Osteoblast (primary cell): ENCODE results near the gene SLC6A13. TPM values are rescaled to one million over a fixed set of nuclear protein-coding genes. Genes with fewer than 3 reads are reported as not detected.

Source experiments
- DNase-seq: peaks from one replicate; pipeline ENCODE4 v3.0.0; 2011; ENCODE audit warnings: low spot score, mixed read lengths; ENCODE audit not compliant: insufficient read length; ENCODE audit errors: missing footprints
- H2AFZ ChIP-seq: 2 replicates; pipeline ENCODE4 v1.6.0; 2011; ENCODE audit warnings: mild to moderate bottlenecking, low read length
- H3K27ac ChIP-seq: 2 replicates; pipeline ENCODE4 v1.5.1; 2011; ENCODE audit warnings: mild to moderate bottlenecking, low read depth, low read length, moderate library complexity
- H3K27me3 ChIP-seq: 2 replicates; pipeline ENCODE4 v1.6.0; 2012; ENCODE audit warnings: mild to moderate bottlenecking, control low read depth, inconsistent platforms, low read length, moderate library complexity; ENCODE audit not compliant: insufficient read depth
- H3K36me3 ChIP-seq: 2 replicates; pipeline ENCODE4 v1.5.1; 2011; ENCODE audit warnings: mild to moderate bottlenecking, low read length, control low read depth, moderate library complexity; ENCODE audit not compliant: insufficient read depth
- H3K4me1 ChIP-seq: 2 replicates; pipeline ENCODE4 v1.5.1; 2011; ENCODE audit warnings: mild to moderate bottlenecking, low read length, control low read depth, moderate library complexity; ENCODE audit not compliant: insufficient read depth
- H3K4me2 ChIP-seq: 2 replicates; pipeline ENCODE4 v1.6.0; 2011; ENCODE audit warnings: mild to moderate bottlenecking, low read length; ENCODE audit not compliant: insufficient read depth
- H3K4me3 ChIP-seq: fragments of 200-600 bp; sonication (generic); 3 replicates; pipeline ENCODE4 v1.5.1; 2012; ENCODE audit warnings: mild to moderate bottlenecking, low read length, inconsistent platforms; ENCODE audit not compliant: insufficient read depth
- H3K79me2 ChIP-seq: 2 replicates; pipeline ENCODE4 v1.6.0; 2012; ENCODE audit warnings: mild to moderate bottlenecking, low read length, control low read depth, inconsistent platforms; ENCODE audit not compliant: insufficient read depth
- H3K9me3 ChIP-seq: 2 replicates; pipeline ENCODE4 v1.5.1; 2011; ENCODE audit warnings: low read depth, low read length, control low read depth
- H4K20me1 ChIP-seq: 2 replicates; pipeline ENCODE4 v1.6.0; 2012; ENCODE audit warnings: mild to moderate bottlenecking, low read length, control low read depth; ENCODE audit not compliant: insufficient read depth
- total RNA-seq: library from RNA; depleted of rRNA; stranded (reverse); fragments of >200 nt; gene quantifications from 2 replicates; pipeline ENCODE4 v1.2.3, GENCODE V29; 2012
- TF ChIP-seq, protein P1 (sequence below): IDR thresholded peaks from 2 replicates; pipeline ENCODE4 v1.5.1; 2011; ENCODE audit warnings: mild to moderate bottlenecking, low read depth, low read length, moderate library complexity; ENCODE audit errors: extremely low read depth

The SLC6A13 gene
- total RNA-seq, 1 donor, result not detected

DNA sequence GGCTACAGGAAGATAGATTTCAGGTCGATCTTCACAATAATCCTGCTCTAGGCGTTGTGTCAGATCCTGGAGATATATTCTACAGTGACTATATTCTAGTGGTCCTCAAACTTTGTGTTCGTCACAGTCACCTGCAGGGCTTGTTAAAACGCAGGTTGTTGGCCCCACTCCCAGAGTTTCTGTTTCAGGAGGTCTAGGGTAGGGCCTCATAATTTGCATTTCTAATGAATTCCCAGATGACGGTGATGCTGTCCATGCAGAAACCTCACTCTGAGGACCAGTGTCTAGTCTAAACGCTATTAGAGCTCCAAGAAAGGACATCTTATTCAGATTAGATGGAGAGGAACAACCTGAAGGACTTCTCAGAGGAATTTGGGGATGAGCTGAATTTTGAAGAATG is 13.2 kb upstream of the SLC6A13 start:
- H3K4me1 ChIP-seq, result no peaks in the 10 kb centered on the region
- DNase-seq, result no peak
- TF ChIP-seq, protein P1, sequence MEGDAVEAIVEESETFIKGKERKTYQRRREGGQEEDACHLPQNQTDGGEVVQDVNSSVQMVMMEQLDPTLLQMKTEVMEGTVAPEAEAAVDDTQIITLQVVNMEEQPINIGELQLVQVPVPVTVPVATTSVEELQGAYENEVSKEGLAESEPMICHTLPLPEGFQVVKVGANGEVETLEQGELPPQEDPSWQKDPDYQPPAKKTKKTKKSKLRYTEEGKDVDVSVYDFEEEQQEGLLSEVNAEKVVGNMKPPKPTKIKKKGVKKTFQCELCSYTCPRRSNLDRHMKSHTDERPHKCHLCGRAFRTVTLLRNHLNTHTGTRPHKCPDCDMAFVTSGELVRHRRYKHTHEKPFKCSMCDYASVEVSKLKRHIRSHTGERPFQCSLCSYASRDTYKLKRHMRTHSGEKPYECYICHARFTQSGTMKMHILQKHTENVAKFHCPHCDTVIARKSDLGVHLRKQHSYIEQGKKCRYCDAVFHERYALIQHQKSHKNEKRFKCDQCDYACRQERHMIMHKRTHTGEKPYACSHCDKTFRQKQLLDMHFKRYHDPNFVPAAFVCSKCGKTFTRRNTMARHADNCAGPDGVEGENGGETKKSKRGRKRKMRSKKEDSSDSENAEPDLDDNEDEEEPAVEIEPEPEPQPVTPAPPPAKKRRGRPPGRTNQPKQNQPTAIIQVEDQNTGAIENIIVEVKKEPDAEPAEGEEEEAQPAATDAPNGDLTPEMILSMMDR, result no peak
- H3K9me3 ChIP-seq, result no peaks in the 10 kb centered on the region
- H3K4me3 ChIP-seq, result no peak overlapping the region
- H3K79me2 ChIP-seq, result no peaks in the 10 kb centered on the region
- no peak overlapping the region for H3K27ac ChIP-seq
- H3K36me3 ChIP-seq, result peaks cover 3% of the 10 kb centered on the region
- H2AFZ ChIP-seq, result no peak overlapping the region
- H3K4me2 ChIP-seq, result no peak overlapping the region
- no peaks in the 10 kb centered on the region for H3K27me3 ChIP-seq
- H4K20me1 ChIP-seq, result peaks cover 7% of the 10 kb centered on the region

DNA sequence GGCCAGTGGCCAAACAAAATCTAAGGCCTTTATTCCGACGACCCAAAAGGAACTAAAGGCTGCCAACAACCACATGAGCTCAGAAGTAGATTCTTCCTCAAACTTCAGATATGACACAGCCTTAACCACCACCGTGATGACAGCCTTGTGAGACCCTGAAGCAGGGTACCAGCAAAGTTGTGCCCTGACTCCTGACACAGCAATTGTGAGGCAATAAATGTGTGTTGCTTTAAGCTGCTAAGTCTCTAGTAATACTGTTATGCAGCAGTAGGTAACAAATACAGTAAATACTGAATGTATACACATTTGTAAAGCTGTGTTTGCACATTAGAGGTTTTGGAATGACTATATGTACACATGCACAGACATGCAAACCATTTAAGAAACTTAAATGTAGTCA is 10.7 kb upstream of the SLC6A13 start:
- Histone ChIP-seq H3K4me3 (no peak overlapping the region), H3K27ac (no peak overlapping the region), H3K4me1 (no peaks in the 10 kb centered on the region), H2AFZ (no peak overlapping the region), H3K36me3 (no peaks in the 10 kb centered on the region), H4K20me1 (peaks cover 7% of the 10 kb centered on the region), H3K4me2 (no peak overlapping the region), H3K9me3 (no peaks in the 10 kb centered on the region), H3K79me2 (no peaks in the 10 kb centered on the region), H3K27me3 (no peaks in the 10 kb centered on the region)
- no peak for DNase-seq
- TF ChIP-seq, protein P1, result no peak

DNA sequence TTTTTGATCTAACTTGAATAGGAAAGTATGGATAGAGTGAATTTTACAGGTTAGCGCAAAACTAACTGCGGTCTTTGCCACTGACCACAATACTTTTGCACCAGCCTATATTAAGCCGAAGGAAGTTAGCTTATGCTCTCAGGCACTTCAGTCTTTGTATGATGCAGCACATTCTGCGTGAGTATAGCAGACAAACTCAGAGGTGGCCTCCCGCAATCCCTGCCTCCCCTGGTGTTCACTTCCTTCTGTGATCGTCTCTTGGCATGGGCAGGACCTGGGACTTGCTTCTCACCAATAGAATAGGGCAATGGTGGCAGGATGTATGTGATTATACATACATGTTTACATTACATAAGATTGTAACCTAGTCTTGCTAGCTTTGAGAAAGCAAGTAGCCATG is 10.3 kb upstream of the SLC6A13 start:
- TF ChIP-seq, protein P1, result no peak
- H2AFZ ChIP-seq, result no peak overlapping the region
- H3K9me3 ChIP-seq, result no peaks in the 10 kb centered on the region
- no peak for DNase-seq
- H3K27ac ChIP-seq, result no peak overlapping the region
- H3K4me1 ChIP-seq, result no peaks in the 10 kb centered on the region
- peaks cover 7% of the 10 kb centered on the region for H4K20me1 ChIP-seq
- no peak overlapping the region for H3K4me2 ChIP-seq
- no peaks in the 10 kb centered on the region for H3K27me3 ChIP-seq
- no peaks in the 10 kb centered on the region for H3K79me2 ChIP-seq
- no peaks in the 10 kb centered on the region for H3K36me3 ChIP-seq
- H3K4me3 ChIP-seq, result no peak overlapping the region

DNA sequence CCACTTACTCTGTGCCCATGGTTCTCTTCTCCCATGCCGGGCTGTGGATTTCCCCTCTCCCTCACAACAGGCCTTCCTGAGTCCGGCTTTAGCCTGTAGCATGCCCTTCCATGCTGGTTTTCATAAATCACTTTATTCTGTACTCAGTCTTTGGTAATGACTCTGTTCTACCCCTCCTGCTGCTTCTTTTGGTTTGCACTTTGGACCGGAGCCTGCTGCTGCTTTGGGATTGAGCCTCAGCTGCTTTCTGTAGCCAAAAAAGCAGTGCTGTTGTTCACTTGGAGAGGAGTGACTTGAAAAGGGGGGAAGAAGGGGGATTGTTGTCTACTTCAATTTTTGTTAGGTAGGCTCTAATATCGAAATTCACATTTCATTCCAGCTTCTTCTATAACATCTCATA is 8.5 kb upstream of the SLC6A13 start:
- Histone ChIP-seq H2AFZ (no peak overlapping the region), H3K79me2 (no peaks in the 10 kb centered on the region), H4K20me1 (peaks cover 7% of the 10 kb centered on the region), H3K4me3 (no peak overlapping the region), H3K27ac (no peak overlapping the region), H3K4me1 (no peaks in the 10 kb centered on the region), H3K27me3 (peaks cover under 1% of the 10 kb centered on the region), H3K9me3 (no peaks in the 10 kb centered on the region), H3K4me2 (no peak overlapping the region), H3K36me3 (no peaks in the 10 kb centered on the region)
- no peak for DNase-seq
- TF ChIP-seq, protein P1, result no peak
